Erythroblast (primary cell): ENCODE results near the gene STPG4.

Source experiments
- GATA1 ChIP-seq: IDR thresholded peaks from 2 replicates; pipeline ENCODE4 v1.6.1; 2011; ENCODE audit warnings: low read depth, mild to moderate bottlenecking, control low read depth, low read length, moderate library complexity
- POLR2A ChIP-seq: IDR thresholded peaks from 2 replicates; pipeline ENCODE4 v1.6.1; 2011; ENCODE audit warnings: mild to moderate bottlenecking, low read length

- TF ChIP-seq POLR2A (no peak), GATA1 (no peak)
Observed at GRCh38 chr2:47086571-47086970, 68.5 kb downstream of the STPG4 start.
